Thyroid gland (tissue), 4 donors: Measurements from ENCODE around the gene RCAN2. TPM values are rescaled to one million over a fixed set of nuclear protein-coding genes. Genes with fewer than 3 reads are reported as not detected.

ENCODE experiments used
- DNase-seq, 2 donors: peaks; one replicate each; pipeline ENCODE4 v3.0.0-alpha.2; 2019
- H3K27ac ChIP-seq, 3 donors: fragments of 200-600 bp; sonication (generic); 1 replicate in 2 of 3; 2 replicates in 1 of 3; pipeline ENCODE4 v1.5.1; 2016 to 2019; ENCODE audit warnings: mild to moderate bottlenecking in 1 of 3, moderate library complexity in 1 of 3
- H3K27me3 ChIP-seq: fragments of 200-600 bp; sonication (generic); one replicate; pipeline ENCODE4 v1.5.1; 2019
- H3K36me3 ChIP-seq, 2 donors: fragments of 200-600 bp; sonication (generic); one replicate each; pipeline ENCODE4 v1.5.1; 2016 to 2019
- H3K4me1 ChIP-seq, 2 donors: fragments of 200-600 bp; sonication (generic); one replicate each; pipeline ENCODE4 v1.5.1; 2017 to 2019
- H3K4me3 ChIP-seq, 3 donors: fragments of 200-600 bp; sonication (generic); replicated peaks in 1 of 3; 1 replicate in 2 of 3; 2 replicates in 1 of 3; pipeline ENCODE4 v1.5.1; 2016; ENCODE audit warnings: mild to moderate bottlenecking in 1 of 3
- H3K9me3 ChIP-seq: fragments of 200-600 bp; sonication (generic); one replicate; pipeline ENCODE4 v1.5.1; 2017
- POLR2A ChIP-seq, 2 donors: fragments of 450-650 bp; IDR thresholded peaks; one replicate each; pipeline ENCODE4 v1.6.1; 2017; ENCODE audit warnings: antibody characterized with exemption in 2 of 2, mild to moderate bottlenecking in 2 of 2, moderate library complexity in 1 of 2
- WGBS, 2 donors: methylation state at CpG; one replicate each; pipeline ENCODE4 v1.1.5; 2017; 5-methylcytosine and 5-hydroxymethylcytosine counted together
- intact Hi-C: fragments of 100-400 bp; cut with DNase I; formaldehyde crosslinking; loops from one replicate; pipeline ENCODE4 v1.15.1; 2023
- total RNA-seq, 4 donors: library from RNA; depleted of rRNA; stranded (reverse); fragments of >200 nt; gene quantifications; one replicate each; pipeline ENCODE4 v1.2.3, GENCODE V29; 2016
- TF ChIP-seq, protein P1 (sequence below), 6 experiments: fragments of 200-600 bp in 3 of 6; fragments of 450-650 bp in 3 of 6; sonication (generic) in 3 of 6; IDR thresholded peaks; one replicate each; pipeline ENCODE4 v1.5.1; 2016 to 2019; ENCODE audit warnings: antibody characterized with exemption in 6 of 6, mild to moderate bottlenecking in 2 of 6, inconsistent platforms in 1 of 6, moderate library complexity in 1 of 6

Gene RCAN2
- total RNA-seq, 4 donors from 2014 or later = 14.0 to 33.2 (median 23.3) TPM

DNA sequence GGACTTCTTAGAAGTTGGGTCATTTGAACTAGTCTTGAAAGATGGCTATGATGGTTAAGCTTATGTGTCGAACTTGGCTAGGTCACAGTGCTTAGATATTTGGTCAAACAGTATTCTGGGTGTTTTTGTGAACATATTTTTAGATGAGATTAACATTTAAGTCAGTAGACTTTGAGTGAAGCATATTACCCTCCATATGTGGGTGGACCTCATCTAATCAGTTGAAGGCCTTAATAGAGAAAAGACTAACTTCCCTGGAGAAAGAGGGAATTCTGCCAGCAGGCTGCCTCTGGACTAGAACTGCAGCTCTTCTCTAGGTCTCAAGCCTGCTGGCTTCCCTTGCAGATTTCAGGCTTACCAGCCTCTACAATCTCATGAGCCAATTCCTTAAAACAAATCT lies 76.9 kb downstream of the RCAN2 start:
- Histone ChIP-seq H3K36me3 (no peaks in the 10 kb centered on the region), H3K27ac (no peak overlapping the region), H3K27me3 (no peaks in the 10 kb centered on the region), H3K4me3 (no peak overlapping the region), H3K4me1 (no peaks in the 10 kb centered on the region), H3K9me3 (no peaks in the 10 kb centered on the region)
- no peak for TF ChIP-seq POLR2A (IDR thresholded peaks at IDR 0.05)
- intact Hi-C loops = loop anchor here (10.0 kb wide), 1 partner anchor 480 kb away; no protein-coding TSS in a partner anchor
- WGBS, 2 donors = 0 to 2% methylated on average over 1 of the region's 1 CpG
- no peak for DNase-seq

DNA sequence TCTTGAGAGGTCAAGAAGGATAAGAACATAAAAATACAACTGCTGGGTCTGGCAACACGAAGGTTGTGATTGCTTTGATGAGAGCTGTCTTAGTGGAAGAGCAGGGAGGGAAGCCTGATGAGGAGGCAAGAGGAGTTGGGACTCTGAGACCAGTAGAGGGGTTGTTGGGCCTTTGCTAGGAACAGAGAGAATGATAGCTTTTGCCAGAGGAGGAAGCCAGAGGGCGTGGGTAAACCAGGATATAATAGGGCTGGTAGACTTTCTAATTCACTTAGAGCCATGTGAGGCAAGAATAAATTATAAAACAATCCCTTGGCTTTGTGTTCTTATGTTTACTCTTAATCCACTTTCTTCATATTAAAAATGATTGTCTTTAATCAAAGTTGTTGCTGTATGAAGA lies 78.6 kb downstream of the RCAN2 start:
- no peaks in the 10 kb centered on the region for H3K36me3 ChIP-seq
- DNase-seq = no peak
- H3K27ac ChIP-seq = no peak overlapping the region
- H3K27me3 ChIP-seq = no peaks in the 10 kb centered on the region
- no peak overlapping the region for H3K4me3 ChIP-seq
- no peaks in the 10 kb centered on the region for H3K9me3 ChIP-seq
- WGBS, 2 donors = 62 to 64% methylated on average over 2 of the region's 2 CpGs
- H3K4me1 ChIP-seq = no peaks in the 10 kb centered on the region
- intact Hi-C loops = loop anchor here (10.0 kb wide), 1 partner anchor 478 kb away; no protein-coding TSS in a partner anchor
- TF ChIP-seq POLR2A (IDR thresholded peaks at IDR 0.05) = no peak

DNA sequence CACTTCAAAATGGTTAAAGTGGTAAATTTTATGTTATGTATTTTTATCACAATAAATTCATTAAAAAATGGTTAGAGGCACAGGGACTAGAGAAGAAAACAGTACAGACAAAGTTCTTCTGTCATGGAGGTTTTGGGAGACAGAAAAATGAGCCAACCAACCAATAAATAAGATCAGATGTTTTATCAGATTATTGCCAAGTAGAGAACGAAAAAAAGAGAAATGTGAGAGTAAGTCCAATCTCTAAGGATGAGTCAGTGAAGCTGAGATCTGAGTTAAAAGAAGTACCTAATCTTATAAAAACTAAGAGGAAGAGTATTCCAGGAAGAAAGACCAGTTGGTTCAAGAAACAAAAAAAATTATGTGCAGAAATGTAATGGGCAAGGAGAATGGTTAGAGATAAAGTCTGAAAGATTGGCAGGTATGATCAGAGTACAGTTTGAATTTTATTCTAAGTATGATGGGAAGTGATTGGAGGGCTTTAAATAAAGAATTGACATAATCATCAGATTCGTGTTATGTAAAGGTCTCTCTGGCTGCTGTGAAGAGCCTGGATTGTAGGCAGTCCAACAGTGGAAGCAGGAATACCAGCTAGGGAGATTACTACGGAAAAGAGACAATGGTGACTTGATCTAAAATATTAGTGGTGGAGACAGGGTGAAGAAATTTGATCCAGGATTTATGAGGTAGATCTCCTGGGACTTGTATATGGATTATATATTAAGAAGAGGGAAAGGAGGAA lies 79.6 kb downstream of the RCAN2 start:
- TF ChIP-seq, protein P1, sequence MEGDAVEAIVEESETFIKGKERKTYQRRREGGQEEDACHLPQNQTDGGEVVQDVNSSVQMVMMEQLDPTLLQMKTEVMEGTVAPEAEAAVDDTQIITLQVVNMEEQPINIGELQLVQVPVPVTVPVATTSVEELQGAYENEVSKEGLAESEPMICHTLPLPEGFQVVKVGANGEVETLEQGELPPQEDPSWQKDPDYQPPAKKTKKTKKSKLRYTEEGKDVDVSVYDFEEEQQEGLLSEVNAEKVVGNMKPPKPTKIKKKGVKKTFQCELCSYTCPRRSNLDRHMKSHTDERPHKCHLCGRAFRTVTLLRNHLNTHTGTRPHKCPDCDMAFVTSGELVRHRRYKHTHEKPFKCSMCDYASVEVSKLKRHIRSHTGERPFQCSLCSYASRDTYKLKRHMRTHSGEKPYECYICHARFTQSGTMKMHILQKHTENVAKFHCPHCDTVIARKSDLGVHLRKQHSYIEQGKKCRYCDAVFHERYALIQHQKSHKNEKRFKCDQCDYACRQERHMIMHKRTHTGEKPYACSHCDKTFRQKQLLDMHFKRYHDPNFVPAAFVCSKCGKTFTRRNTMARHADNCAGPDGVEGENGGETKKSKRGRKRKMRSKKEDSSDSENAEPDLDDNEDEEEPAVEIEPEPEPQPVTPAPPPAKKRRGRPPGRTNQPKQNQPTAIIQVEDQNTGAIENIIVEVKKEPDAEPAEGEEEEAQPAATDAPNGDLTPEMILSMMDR (IDR thresholded peaks at IDR 0.05) = no peak
- TF ChIP-seq POLR2A (IDR thresholded peaks at IDR 0.05) = no peak
- intact Hi-C loops = loop anchor here (10.0 kb wide), 1 partner anchor 477 kb away; no protein-coding TSS in a partner anchor
- WGBS, 2 donors = 72 to 85% methylated on average over 3 of the region's 3 CpGs

DNA sequence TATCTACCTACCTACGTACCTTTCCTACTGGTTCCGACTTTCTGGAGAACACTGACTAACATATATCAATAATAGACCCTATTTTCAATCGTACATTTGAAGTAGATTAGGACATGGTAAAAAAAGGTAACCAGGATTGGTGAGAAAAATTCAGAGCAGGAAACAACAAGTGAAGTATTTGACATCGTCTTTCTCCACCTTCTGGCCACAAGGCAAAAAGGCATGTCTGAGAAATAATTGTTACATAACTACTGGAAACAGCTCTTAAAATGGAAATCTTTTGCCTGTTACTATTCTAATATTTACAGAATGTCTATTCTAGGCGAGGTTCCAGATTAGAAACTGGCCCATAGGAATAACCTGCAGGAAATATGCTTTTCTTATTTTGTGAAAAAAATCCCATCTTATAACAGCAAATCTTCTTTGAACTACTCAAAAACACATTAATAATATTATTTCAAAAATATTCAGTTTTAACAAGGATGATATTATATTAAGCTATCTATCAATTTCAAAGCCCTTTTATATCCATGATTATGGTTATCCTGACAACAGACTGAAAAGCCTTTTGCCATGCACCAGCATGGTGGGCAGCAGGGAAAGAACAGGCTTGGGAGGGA lies 80.8 kb downstream of the RCAN2 start:
- WGBS, 2 donors = 13 to 48% methylated on average over 5 of the region's 5 CpGs
- Histone ChIP-seq H3K27me3 (no peaks in the 10 kb centered on the region), H3K9me3 (no peaks in the 10 kb centered on the region), H3K36me3 (no peaks in the 10 kb centered on the region), H3K4me1 (no peaks in the 10 kb centered on the region), H3K4me3 (no peak overlapping the region), H3K27ac (no peak overlapping the region)
- DNase-seq = peak; percentile 20 to 50
- no peak for TF ChIP-seq POLR2A (IDR thresholded peaks at IDR 0.05)
- TF ChIP-seq, protein P1 (IDR thresholded peaks at IDR 0.05) = peak; percentile 25 to 97 (median 76)
- intact Hi-C loops = loop anchor here (10.0 kb wide), 1 partner anchor 476 kb away; no protein-coding TSS in a partner anchor

More for the DNA sequence above, 79.6 kb downstream of the RCAN2 start:
- DNase-seq = no peak
- no peak overlapping the region for H3K4me3 ChIP-seq
- H3K9me3 ChIP-seq = no peaks in the 10 kb centered on the region
- H3K27me3 ChIP-seq = no peaks in the 10 kb centered on the region
- no peak overlapping the region for H3K27ac ChIP-seq
- H3K4me1 ChIP-seq = no peaks in the 10 kb centered on the region
- H3K36me3 ChIP-seq = no peaks in the 10 kb centered on the region

DNA sequence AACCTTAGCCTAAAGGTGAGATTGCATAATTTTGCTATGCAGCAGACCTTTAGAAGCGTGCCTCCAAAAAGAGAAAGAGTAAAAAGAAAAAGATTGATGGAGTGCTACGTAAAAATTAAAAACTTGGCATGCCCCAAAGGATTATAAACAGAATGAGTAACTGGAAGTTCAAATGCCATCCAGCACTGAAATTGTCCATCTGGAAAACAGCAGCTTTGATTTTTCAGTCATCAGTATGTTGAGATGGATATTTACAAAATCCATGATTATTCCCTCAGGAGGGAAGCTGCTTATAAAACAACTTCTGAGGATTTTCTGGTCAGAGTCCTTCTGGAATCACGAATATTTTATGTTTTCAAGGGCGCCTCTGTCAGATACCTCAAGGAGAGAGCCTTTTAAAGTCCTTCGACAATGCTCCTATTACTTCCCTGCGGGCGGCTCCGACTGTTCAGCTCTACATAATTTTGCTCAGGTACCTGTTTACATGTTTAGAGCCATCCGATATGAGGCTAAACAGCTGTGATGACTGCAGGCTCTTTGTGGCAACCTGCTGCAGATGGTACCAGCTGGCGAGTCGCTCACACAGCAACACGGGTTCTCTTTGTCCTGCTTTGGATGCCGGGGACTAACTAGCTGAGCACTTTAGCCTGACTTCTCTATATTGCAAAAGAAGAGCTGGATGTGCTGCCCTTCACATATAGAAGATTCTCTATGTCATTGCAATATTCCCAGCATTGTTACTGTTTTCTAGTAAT lies 83.3 kb downstream of the RCAN2 start:
- Histone ChIP-seq H3K27me3 (no peaks in the 10 kb centered on the region), H3K4me3 (no peak overlapping the region), H3K4me1 (no peaks in the 10 kb centered on the region), H3K27ac (no peak overlapping the region), H3K9me3 (no peaks in the 10 kb centered on the region), H3K36me3 (no peaks in the 10 kb centered on the region)
- intact Hi-C loops = loop anchor here (5.0 kb wide), 2 partner anchors 186 to 321 kb away; no protein-coding TSS in a partner anchor
- DNase-seq = no peak
- no peak for TF ChIP-seq POLR2A (IDR thresholded peaks at IDR 0.05)
- TF ChIP-seq, protein P1 (IDR thresholded peaks at IDR 0.05) = no peak
- 92 to 93% methylated on average over 13 of the region's 13 CpGs for whole genome bisulfite sequencing, 2 donors
